ENCODE measurements around the gene PDXK. TPM values are rescaled to one million over a fixed set of nuclear protein-coding genes. Genes with fewer than 3 reads are reported as not detected.

The PDXK gene
- total and polyA plus RNA-seq, 2 experiments from 2014 or later: 103 to 192 TPM

- Histone ChIP-seq H3K4me1 (ENCODE audit: insufficient read depth) (peaks cover 7% of the 10 kb centered on the region), H2AFZ (no peak overlapping the region), H4K20me1 (ENCODE audit: insufficient read depth, poor library complexity, severe bottlenecking) (no peaks in the 10 kb centered on the region), H3K27ac (no peak overlapping the region), H3K9me3 (ENCODE audit: low read depth) (no peaks in the 10 kb centered on the region), H3K9me2 (replicated peaks; ENCODE audit: insufficient read depth) (no peaks in the 10 kb centered on the region), H3K4me3 (no peak overlapping the region), H3K36me3 (replicated peaks; ENCODE audit: insufficient read depth, low read depth) (peaks cover 4% of the 10 kb centered on the region), H3K4me2 (no peak overlapping the region), H3K27me3 (no peaks in the 10 kb centered on the region), H3K79me2 (no peaks in the 10 kb centered on the region)
- no peak for DNase-seq (ENCODE audit: low spot score)
- 97% methylated on average over 19 of the region's 19 CpGs for WGBS (ENCODE audit: low lambda C conversion rate, missing lambda C conversion rate)
- no peak for TF ChIP-seq EZH2 (IDR thresholded peaks at IDR 0.05; ENCODE audit: borderline replicate concordance)
- TF ChIP-seq EZH2phosphoT487 (IDR thresholded peaks at IDR 0.05; ENCODE audit: low read depth, severe bottlenecking, unreplicated experiment): no peak
Measured at GRCh38 chr21:43759651-43760050, 40.7 kb downstream of the PDXK start.

GRCh38 chr21:43760391-43760958, 41.5 kb downstream of the PDXK start:
- Histone ChIP-seq H3K27ac (no peak overlapping the region), H3K4me1 (ENCODE audit: insufficient read depth) (peaks cover 7% of the 10 kb centered on the region), H3K36me3 (replicated peaks; ENCODE audit: insufficient read depth, low read depth) (peaks cover 4% of the 10 kb centered on the region), H4K20me1 (ENCODE audit: insufficient read depth, poor library complexity, severe bottlenecking) (no peaks in the 10 kb centered on the region), H3K9me3 (ENCODE audit: low read depth) (no peaks in the 10 kb centered on the region), H3K4me3 (no peak overlapping the region), H2AFZ (no peak overlapping the region), H3K79me2 (no peaks in the 10 kb centered on the region), H3K9me2 (replicated peaks; ENCODE audit: insufficient read depth) (no peaks in the 10 kb centered on the region), H3K4me2 (no peak overlapping the region), H3K27me3 (no peaks in the 10 kb centered on the region)
- DNase-seq (ENCODE audit: low spot score): no peak
- 94% methylated on average over 22 of the region's 22 CpGs for WGBS (ENCODE audit: low lambda C conversion rate, missing lambda C conversion rate)
- TF ChIP-seq CTCF (IDR thresholded peaks at IDR 0.05; ENCODE audit: poor library complexity) (no peak), EZH2 (IDR thresholded peaks at IDR 0.05; ENCODE audit: borderline replicate concordance) (no peak), EZH2phosphoT487 (IDR thresholded peaks at IDR 0.05; ENCODE audit: low read depth, severe bottlenecking, unreplicated experiment) (no peak)

GRCh38 chr21:43761886-43762285, 43.0 kb downstream of the PDXK start:
- H3K9me2 ChIP-seq (replicated peaks; ENCODE audit: insufficient read depth): no peaks in the 10 kb centered on the region
- H3K79me2 ChIP-seq: no peaks in the 10 kb centered on the region
- no peak for TF ChIP-seq CTCF (IDR thresholded peaks at IDR 0.05; ENCODE audit: poor library complexity)
- TF ChIP-seq EZH2 (IDR thresholded peaks at IDR 0.05; ENCODE audit: borderline replicate concordance): no peak
- TF ChIP-seq EZH2phosphoT487 (IDR thresholded peaks at IDR 0.05; ENCODE audit: low read depth, severe bottlenecking, unreplicated experiment): no peak
- no peak overlapping the region for H3K4me3 ChIP-seq
- H3K27me3 ChIP-seq: no peaks in the 10 kb centered on the region
- no peak overlapping the region for H2AFZ ChIP-seq
- no peak for DNase-seq (ENCODE audit: low spot score)
- no peak overlapping the region for H3K4me2 ChIP-seq
- peaks cover 11% of the 10 kb centered on the region for H3K4me1 ChIP-seq (ENCODE audit: insufficient read depth)
- 96% methylated on average over 18 of the region's 18 CpGs for WGBS (ENCODE audit: low lambda C conversion rate, missing lambda C conversion rate)
- H3K9me3 ChIP-seq (ENCODE audit: low read depth): no peaks in the 10 kb centered on the region
- H4K20me1 ChIP-seq (ENCODE audit: insufficient read depth, poor library complexity, severe bottlenecking): no peaks in the 10 kb centered on the region
- H3K36me3 ChIP-seq (replicated peaks; ENCODE audit: insufficient read depth, low read depth): peaks cover 4% of the 10 kb centered on the region
- no peak overlapping the region for H3K27ac ChIP-seq

GRCh38 chr21:43762303-43763128, 43.6 kb downstream of the PDXK start:
- Histone ChIP-seq H3K27me3 (no peaks in the 10 kb centered on the region), H3K27ac (no peak overlapping the region), H3K4me1 (ENCODE audit: insufficient read depth) (peaks cover 11% of the 10 kb centered on the region), H3K9me2 (replicated peaks; ENCODE audit: insufficient read depth) (no peaks in the 10 kb centered on the region), H3K79me2 (no peaks in the 10 kb centered on the region), H3K4me2 (no peak overlapping the region), H3K36me3 (replicated peaks; ENCODE audit: insufficient read depth, low read depth) (peaks cover 4% of the 10 kb centered on the region), H2AFZ (no peak overlapping the region), H3K4me3 (no peak overlapping the region), H3K9me3 (ENCODE audit: low read depth) (no peaks in the 10 kb centered on the region), H4K20me1 (ENCODE audit: insufficient read depth, poor library complexity, severe bottlenecking) (no peaks in the 10 kb centered on the region)
- no peak for DNase-seq (ENCODE audit: low spot score)
- TF ChIP-seq EZH2phosphoT487 (IDR thresholded peaks at IDR 0.05; ENCODE audit: low read depth, severe bottlenecking, unreplicated experiment) (no peak), EZH2 (IDR thresholded peaks at IDR 0.05; ENCODE audit: borderline replicate concordance) (no peak), CTCF (IDR thresholded peaks at IDR 0.05; ENCODE audit: poor library complexity) (no peak)
- 98% methylated on average over 15 of the region's 15 CpGs for WGBS (ENCODE audit: low lambda C conversion rate, missing lambda C conversion rate)
